ENCODE data around the gene AGO1.
"Not testable (repeated sequence)": the region's sequence is repeated elsewhere in the genome, so short reads cannot be mapped to it uniquely, and the experiment has no call there.

Gene AGO1

DNA sequence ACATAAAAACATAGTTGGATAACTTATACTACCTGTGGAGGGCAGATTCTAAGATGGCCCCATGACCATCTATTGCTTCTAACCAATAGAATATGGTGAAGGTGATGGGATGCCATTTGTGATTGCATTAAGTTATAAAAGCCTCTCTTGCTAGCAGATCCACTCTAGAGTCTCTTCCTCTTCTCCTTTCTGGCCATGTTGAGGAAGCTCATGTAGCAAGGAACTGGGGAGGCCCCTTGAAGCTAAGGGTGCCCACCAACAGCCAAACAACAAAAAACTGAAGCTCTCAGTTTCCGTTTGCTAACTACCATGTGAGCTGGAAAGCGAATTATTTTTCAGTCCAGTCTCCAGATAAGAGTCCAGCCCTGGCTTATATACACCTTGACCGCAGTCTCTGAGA, 16.0 kb upstream of the AGO1 start:
- no peak for DNase-seq (ENCODE audit: low read depth)
- TF ChIP-seq, protein P1, sequence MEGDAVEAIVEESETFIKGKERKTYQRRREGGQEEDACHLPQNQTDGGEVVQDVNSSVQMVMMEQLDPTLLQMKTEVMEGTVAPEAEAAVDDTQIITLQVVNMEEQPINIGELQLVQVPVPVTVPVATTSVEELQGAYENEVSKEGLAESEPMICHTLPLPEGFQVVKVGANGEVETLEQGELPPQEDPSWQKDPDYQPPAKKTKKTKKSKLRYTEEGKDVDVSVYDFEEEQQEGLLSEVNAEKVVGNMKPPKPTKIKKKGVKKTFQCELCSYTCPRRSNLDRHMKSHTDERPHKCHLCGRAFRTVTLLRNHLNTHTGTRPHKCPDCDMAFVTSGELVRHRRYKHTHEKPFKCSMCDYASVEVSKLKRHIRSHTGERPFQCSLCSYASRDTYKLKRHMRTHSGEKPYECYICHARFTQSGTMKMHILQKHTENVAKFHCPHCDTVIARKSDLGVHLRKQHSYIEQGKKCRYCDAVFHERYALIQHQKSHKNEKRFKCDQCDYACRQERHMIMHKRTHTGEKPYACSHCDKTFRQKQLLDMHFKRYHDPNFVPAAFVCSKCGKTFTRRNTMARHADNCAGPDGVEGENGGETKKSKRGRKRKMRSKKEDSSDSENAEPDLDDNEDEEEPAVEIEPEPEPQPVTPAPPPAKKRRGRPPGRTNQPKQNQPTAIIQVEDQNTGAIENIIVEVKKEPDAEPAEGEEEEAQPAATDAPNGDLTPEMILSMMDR (conservative IDR thresholded peaks at IDR 0.05; ENCODE audit: low read length), result no peak
- H3K4me3 ChIP-seq (ENCODE audit: low read length), result no peak overlapping the region

DNA sequence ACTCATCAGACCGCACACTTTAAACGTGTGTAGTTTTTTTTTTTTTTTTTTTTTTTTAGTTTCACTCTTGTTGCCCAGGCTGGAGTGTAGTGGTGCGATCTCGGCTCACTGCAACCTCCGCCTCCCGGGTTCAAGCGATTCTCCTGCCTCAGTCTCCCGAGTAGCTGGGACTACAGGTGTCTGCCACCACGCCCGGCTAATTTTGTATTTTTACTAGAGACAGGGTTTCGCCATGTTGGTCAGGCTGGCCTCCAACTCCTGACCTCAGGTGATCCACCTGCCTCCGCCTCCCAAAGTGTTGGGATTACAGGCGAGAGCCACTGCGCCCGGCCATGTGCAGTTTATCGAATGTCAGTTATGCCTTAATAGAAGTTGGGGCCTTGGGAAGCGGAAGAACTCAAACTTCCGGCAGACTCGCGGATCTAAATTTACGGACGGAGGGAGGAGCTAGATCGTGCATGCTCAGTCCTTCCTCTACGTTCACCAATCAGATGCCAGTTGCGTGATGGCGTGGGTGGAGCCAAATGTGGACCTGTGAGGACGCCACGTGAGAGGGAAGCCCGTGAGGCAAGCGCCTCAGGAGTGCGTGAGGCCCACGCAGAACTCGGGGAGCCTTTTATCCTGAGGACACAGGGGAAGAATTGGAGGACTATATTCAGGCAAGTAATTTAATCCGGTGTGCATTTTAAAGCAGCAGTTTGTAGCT, 13.6 kb upstream of the AGO1 start:
- not testable (repeated sequence) for H3K4me3 ChIP-seq (ENCODE audit: low read length); DNase-seq (ENCODE audit: low read depth)

DNA sequence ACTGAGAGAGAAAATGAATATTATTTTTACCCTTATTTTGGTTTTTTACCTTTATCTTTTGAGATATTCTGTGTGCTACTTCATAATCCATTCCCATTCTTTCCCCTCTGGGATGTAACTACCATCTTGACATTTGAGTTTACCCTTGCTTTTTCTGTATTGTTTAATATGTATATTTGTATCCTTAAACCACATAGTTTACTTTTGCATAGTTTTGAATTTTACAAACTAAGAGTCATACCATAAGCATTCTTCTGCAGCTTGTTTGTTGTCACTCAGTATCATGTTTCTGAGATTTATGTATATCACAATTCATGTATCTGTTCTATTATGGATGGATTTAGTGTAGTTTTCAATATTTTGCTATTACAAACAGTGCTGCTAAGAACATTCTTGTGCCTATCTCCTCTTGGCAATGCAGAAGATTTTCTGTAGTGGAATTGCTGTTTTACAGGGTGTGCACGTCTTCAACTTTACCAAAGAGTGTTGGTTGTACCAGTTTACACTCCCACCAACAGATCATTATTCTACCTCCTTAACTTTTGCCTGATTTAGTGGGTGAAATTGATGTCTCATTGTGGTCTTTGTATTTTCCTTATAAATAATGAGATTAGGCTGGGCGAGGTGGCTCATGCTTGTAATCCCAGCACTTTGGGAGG, 12.2 kb upstream of the AGO1 start:
- TF ChIP-seq, protein P1 (conservative IDR thresholded peaks at IDR 0.05; ENCODE audit: low read length), result no peak
- H3K4me3 ChIP-seq (ENCODE audit: low read length), result no peak overlapping the region
- DNase-seq (ENCODE audit: low read depth), result no peak

DNA sequence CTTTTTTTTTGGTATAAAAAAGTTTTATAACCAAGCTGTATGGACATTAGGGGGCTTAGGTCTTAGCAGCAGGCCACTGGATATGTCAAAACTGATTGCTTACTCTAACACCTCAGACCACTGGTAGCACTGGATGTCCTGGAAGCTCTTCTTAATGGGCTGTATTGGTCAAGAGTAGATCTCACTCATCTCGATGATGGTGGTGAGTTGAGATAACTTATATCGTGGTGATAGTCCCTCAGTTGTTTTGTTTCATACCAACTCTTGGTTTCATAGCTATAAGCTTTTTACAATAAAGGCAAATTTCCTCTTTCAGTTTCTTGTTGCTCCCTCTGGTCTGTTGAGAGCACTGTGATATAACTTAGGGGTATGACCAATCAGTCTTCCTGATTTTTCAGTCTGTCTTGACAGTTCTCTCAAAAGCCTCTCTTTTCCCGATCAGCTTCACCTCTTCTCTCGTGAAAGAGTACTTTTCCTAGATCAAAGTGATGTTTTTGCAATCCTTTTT, 9.7 kb upstream of the AGO1 start:
- H3K4me3 ChIP-seq (ENCODE audit: low read length), result no peak overlapping the region
- DNase-seq (ENCODE audit: low read depth), result no peak
- TF ChIP-seq, protein P1 (conservative IDR thresholded peaks at IDR 0.05; ENCODE audit: low read length), result no peak

DNA sequence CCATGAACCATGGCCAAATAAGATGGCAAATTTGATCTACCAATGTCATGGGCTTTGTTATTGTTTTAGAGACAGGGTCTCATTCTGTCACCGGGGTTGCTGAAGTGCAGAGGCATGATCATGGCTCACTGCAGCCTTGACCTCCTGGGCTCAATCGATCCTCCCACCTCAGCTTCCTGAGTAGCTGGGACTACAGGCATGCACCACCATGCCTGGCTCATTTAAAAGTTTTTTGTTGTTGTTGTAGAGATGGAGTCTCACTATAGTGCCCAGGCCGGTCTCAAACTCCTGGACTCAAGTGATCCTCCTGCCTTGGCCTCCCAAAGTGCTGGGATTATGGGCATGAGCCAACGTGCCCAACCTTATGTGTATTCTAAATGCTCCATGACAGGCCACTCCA, 8.9 kb upstream of the AGO1 start:
- H3K4me3 ChIP-seq (ENCODE audit: low read length); DNase-seq (ENCODE audit: low read depth): not testable (repeated sequence)

DNA sequence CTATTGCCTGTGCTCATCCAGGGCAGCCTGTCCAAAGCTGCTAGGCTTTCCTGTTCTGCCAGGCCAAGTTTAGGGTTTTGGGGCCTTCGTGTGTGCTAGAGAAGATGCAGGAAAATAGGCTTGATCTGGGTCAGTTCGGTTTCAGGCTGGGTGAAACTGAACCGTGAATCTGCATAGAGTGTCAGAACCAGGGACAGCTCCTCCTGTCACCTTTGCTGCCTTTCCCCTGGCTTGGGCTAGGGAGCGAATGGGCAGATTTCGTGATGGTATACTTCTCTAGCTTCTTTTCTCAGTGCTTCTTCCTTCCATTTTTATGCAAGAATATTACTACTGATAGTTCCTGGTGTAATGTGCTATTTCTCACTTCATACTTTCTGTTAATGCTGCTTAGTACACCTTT, 6.0 kb upstream of the AGO1 start:
- TF ChIP-seq, protein P1 (conservative IDR thresholded peaks at IDR 0.05; ENCODE audit: low read length), result no peak
- H3K4me3 ChIP-seq (ENCODE audit: low read length), result no peak overlapping the region
- no peak for DNase-seq (ENCODE audit: low read depth)

DNA sequence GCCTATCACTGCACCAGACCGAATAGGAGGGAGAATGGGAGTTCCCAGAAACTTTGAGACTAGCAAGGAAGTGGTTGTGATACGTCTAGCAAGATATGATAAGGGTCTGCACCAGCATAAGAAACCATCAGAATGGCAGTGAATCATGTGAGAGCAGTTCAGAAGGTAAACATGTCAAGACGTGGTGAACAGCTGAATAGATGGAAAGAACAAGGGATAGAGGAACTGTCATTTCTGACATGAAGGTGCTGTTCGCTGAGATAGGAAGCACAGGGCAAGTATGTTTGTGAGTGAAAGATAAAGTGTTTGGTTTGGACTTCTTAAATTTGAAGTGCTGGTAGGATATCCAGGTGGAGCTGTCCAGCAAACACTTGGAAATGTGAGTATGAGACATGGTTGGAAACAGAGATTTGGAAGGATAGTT, 1.1 kb upstream of the AGO1 start:
- TF ChIP-seq, protein P1 (conservative IDR thresholded peaks at IDR 0.05; ENCODE audit: low read length), result no peak
- DNase-seq (ENCODE audit: low read depth), result no peak
- H3K4me3 ChIP-seq (ENCODE audit: low read length), result no peak overlapping the region

DNA sequence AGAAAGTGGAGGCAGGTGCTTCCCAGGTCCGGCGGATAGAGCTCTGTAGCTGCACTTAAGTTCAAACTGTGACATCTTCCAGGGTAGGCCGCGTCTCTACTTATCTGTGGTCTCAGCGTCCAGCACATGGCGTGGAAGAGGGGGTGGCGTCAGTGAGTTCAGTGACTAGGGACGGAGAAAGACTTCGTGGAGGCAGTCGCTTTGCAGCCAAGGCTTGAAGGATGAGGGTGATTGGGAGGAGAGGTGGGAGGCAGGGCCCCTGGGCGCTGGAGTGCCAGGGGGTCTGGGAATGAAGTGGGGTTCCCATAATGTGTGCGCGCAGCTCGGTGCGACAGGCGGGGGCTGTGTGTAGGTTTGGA, 444 bp upstream of the AGO1 start:
- no peak for DNase-seq (ENCODE audit: low read depth)
- TF ChIP-seq, protein P1 (conservative IDR thresholded peaks at IDR 0.05; ENCODE audit: low read length), result no peak
- H3K4me3 ChIP-seq (ENCODE audit: low read length), result peak overlapping the region; percentile 42

All from AG10803 (cell line).